Tibial artery (tissue), 4 donors: Measurements from ENCODE around the gene RHBDD2.
"Not testable (repeated sequence)": the region's sequence is repeated elsewhere in the genome, so short reads cannot be mapped to it uniquely, and the experiment has no call there.

ENCODE experiments used
- DNase-seq, 2 donors: peaks; one replicate each; pipeline ENCODE4 v3.0.0-alpha.2; 2019
- H3K27ac ChIP-seq, 2 donors: fragments of 200-600 bp; sonication (generic) in 1 of 2; 1 replicate in 1 of 2; 2 replicates in 1 of 2; pipeline ENCODE4 v1.5.1; 2018 to 2019; ENCODE audit warnings: mild to moderate bottlenecking in 1 of 2
- H3K27me3 ChIP-seq, 2 donors: fragments of 200-600 bp; sonication (generic) in 1 of 2; one replicate each; pipeline versions ENCODE4 v1.5.1 to v1.6.0; 2016 to 2019
- H3K36me3 ChIP-seq, 3 donors: fragments of 200-600 bp; sonication (generic) in 2 of 3; one replicate each; pipeline ENCODE4 v1.5.1; 2016 to 2019; ENCODE audit warnings: mild to moderate bottlenecking in 2 of 3
- H3K4me1 ChIP-seq, 4 donors: fragments of 200-600 bp; sonication (generic) in 2 of 4; 1 replicate in 3 of 4; 2 replicates in 1 of 4; pipeline ENCODE4 v1.5.1; 2016 to 2019
- H3K4me3 ChIP-seq, 2 donors: fragments of 200-600 bp; sonication (generic) in 1 of 2; 1 replicate in 1 of 2; 2 replicates in 1 of 2; pipeline ENCODE4 v1.5.1; 2018 to 2019; ENCODE audit warnings: mild to moderate bottlenecking in 2 of 2
- H3K9me3 ChIP-seq, 3 donors: fragments of 200-600 bp; sonication (generic) in 1 of 3; one replicate each; pipeline ENCODE4 v1.5.1; 2016 to 2019
- intact Hi-C: fragments of 100-400 bp; cut with DNase I; formaldehyde crosslinking; loops from one replicate; pipeline ENCODE4 v1.15.0; 2023; ENCODE audit warnings: low total_unique reads
- TF ChIP-seq, protein P1 (sequence below), 2 experiments: fragments of 200-600 bp in 1 of 2; fragments of 450-650 bp in 1 of 2; IDR thresholded peaks; one replicate each; pipeline ENCODE4 v1.5.1; 2017 to 2019; ENCODE audit warnings: antibody characterized with exemption in 2 of 2, mild to moderate bottlenecking in 1 of 2, moderate library complexity in 1 of 2

The RHBDD2 gene

DNA sequence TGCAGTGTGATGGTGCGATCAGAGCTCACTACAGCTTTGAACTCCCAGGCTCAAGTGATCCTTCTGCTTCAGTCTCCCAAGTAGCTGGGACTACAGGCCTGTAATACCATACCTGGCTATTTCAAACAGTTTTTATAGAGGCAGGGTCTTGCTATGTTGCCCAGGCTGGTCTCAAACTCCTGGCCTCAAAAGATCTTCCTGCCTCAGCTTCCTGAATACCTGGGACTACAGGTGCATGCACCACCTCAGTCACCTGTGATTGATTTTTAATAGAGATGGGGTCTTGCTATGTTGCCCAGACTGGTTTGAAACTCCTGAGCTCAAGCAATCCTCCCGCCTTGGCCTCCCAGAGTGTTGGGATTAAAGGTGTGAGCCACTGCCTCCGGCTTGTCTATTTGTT lies 38.8 kb upstream of the RHBDD2 start:
- DNase-seq: no peak
- no peaks in the 10 kb centered on the region for H3K36me3 ChIP-seq
- H3K27me3 ChIP-seq: no peaks in the 10 kb centered on the region
- TF ChIP-seq, protein P1, sequence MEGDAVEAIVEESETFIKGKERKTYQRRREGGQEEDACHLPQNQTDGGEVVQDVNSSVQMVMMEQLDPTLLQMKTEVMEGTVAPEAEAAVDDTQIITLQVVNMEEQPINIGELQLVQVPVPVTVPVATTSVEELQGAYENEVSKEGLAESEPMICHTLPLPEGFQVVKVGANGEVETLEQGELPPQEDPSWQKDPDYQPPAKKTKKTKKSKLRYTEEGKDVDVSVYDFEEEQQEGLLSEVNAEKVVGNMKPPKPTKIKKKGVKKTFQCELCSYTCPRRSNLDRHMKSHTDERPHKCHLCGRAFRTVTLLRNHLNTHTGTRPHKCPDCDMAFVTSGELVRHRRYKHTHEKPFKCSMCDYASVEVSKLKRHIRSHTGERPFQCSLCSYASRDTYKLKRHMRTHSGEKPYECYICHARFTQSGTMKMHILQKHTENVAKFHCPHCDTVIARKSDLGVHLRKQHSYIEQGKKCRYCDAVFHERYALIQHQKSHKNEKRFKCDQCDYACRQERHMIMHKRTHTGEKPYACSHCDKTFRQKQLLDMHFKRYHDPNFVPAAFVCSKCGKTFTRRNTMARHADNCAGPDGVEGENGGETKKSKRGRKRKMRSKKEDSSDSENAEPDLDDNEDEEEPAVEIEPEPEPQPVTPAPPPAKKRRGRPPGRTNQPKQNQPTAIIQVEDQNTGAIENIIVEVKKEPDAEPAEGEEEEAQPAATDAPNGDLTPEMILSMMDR (IDR thresholded peaks at IDR 0.05): no peak
- H3K4me1 ChIP-seq: peaks cover 0 to 7% (median 1%) of the 10 kb centered on the region in 4 donors
- intact Hi-C loops: no loop called here
- H3K4me3 ChIP-seq: no peak overlapping the region
- H3K27ac ChIP-seq: no peak overlapping the region
- H3K9me3 ChIP-seq: no peaks in the 10 kb centered on the region

DNA sequence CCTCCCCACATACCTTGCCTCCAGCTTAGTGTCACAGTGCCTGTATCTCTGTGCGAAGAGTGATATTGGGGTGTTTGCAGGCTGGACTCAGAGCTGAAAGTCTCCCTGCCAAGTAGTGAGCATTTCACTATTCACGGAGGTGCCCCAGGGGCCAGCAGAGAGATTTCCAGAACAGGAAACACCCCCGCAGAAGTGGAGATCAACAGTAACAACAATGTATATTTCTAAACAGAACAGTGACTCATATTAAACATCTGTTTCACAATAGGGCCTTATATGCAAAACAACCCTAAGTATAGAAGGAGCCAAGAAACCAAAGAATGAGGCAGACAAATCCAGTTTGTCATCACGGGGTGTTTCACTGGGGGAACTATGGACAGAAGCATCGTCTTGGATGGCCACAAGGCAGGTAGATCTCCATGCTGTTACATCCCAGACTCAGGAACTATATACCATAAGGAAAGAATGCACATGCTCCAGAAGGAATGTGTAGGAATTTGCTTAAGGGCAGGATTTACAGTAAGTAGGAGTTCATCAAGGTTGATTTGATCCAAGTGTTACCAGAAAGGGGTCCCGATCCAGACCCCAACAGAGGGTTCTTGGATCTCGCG lies 35.9 kb upstream of the RHBDD2 start:
- Histone ChIP-seq H3K27ac (no peak overlapping the region), H3K27me3 (no peaks in the 10 kb centered on the region), H3K9me3 (no peaks in the 10 kb centered on the region), H3K4me3 (no peak overlapping the region), H3K4me1 (peaks cover 0 to 7% (median 1%) of the 10 kb centered on the region in 4 donors), H3K36me3 (no peaks in the 10 kb centered on the region)
- DNase-seq: peak in 1 of 2 donors; percentile 44
- intact Hi-C loops: no loop called here
- TF ChIP-seq, protein P1 (IDR thresholded peaks at IDR 0.05): no peak

DNA sequence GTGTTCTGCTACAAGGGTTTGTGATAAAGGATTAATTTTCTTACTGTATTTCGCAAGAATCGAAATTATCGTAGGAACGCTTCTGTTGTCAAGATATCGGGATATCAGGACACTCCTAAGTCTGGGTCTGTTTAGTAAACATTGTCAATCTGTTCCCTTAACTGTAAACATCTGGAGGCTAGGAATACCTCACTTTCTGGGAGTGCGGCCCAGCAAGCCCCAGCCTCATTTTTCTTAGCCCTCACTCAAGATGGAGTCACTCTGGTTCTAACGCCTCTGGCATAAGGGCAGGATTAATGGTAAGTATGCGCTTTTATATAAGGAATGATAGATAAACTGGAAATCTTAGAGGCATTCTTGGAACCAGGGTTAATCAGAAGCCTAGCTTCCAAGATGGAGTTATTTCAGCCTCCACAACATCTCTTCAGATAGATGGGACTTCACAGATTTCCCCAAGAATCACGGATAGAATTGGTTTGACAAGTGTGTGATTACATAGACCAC lies 35.2 kb upstream of the RHBDD2 start:
- H3K27me3 ChIP-seq: no peaks in the 10 kb centered on the region
- no peak overlapping the region for H3K4me3 ChIP-seq
- no peaks in the 10 kb centered on the region for H3K36me3 ChIP-seq
- no peaks in the 10 kb centered on the region for H3K9me3 ChIP-seq
- TF ChIP-seq, protein P1 (IDR thresholded peaks at IDR 0.05): no peak
- peaks cover 0 to 7% (median 1%) of the 10 kb centered on the region in 4 donors for H3K4me1 ChIP-seq
- no peak for DNase-seq
- intact Hi-C loops: no loop called here
- no peak overlapping the region for H3K27ac ChIP-seq

DNA sequence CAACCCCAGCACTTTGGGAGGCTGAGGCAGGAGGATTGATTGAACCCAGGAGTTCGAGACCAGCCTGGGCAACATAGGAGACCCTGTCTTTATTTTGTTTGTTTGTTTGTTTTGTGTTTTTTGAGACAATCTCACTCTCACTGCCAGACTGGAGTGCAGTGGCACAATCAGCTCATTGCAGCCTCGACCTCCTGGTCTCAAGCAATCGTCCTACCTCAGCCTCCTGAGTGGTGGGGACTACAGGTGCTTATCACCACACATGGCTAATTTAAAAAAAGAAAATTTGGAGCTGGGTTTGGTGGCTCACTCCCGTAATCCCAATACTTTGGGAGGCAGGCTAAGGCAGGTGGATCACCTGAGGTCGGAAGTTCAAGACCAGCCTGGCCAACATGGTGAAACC lies 34.7 kb upstream of the RHBDD2 start:
- Histone ChIP-seq H3K4me1 (peaks cover 0 to 7% (median 1%) of the 10 kb centered on the region in 4 donors), H3K36me3 (no peaks in the 10 kb centered on the region), H3K9me3 (no peaks in the 10 kb centered on the region), H3K4me3 (no peak overlapping the region), H3K27ac (no peak overlapping the region), H3K27me3 (no peaks in the 10 kb centered on the region)
- TF ChIP-seq, protein P1 (IDR thresholded peaks at IDR 0.05): no peak
- intact Hi-C loops: no loop called here
- DNase-seq: no peak

DNA sequence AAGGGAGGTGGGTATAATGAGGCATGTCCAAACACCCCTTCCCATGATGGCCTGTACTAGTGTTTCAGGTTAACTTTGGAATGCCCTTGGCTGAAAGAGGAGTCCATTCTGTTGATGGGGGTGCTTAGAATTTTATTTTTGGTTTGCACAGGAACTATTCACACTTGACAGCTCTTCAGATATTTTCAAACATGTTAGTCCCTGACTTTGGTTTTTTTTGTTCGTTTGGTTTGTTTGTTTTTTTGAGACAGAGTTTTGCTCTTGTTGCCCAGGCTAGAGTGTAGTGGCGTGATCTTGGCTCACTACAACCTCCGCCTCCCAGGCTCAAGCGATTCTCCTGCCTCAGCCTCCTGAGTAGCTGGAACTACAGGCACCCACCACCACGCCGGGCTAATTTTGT lies 33.7 kb upstream of the RHBDD2 start:
- H3K36me3 ChIP-seq, H3K27me3 ChIP-seq, H3K4me3 ChIP-seq, H3K9me3 ChIP-seq, DNase-seq, H3K4me1 ChIP-seq, H3K27ac ChIP-seq, intact Hi-C loops: not testable (repeated sequence)

DNA sequence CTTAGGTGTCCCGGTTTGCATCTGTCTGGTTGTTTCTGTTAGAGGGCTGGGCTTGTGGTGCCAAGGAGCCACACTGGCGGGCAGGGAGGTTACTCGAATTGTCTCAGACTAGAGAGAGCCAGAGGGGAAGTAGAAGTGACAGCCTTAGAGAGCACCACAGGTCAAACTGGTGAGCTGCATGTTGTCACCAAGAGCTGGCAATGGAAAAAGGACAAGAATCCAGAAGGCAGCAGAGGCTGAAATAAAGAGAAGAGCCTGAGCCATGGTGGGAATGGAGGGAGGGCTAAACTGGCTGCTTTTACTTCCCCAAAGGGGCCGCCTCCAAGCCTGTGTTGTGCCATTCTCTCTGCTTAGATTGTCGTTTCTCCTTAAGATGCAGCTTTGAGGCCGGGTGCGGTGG lies 31.1 kb upstream of the RHBDD2 start:
- TF ChIP-seq, protein P1 (IDR thresholded peaks at IDR 0.05): no peak
- intact Hi-C loops: no loop called here
- Histone ChIP-seq H3K9me3 (no peaks in the 10 kb centered on the region), H3K27ac (no peak overlapping the region), H3K4me3 (no peak overlapping the region), H3K36me3 (no peaks in the 10 kb centered on the region), H3K4me1 (peaks cover 0 to 2% (median 0%) of the 10 kb centered on the region in 4 donors), H3K27me3 (no peaks in the 10 kb centered on the region)
- no peak for DNase-seq
